ENCODE results near the gene PTGDS.
"Not testable (repeated sequence)": the region's sequence is repeated elsewhere in the genome, so short reads cannot be mapped to it uniquely, and the experiment has no call there.

Gene PTGDS

DNA sequence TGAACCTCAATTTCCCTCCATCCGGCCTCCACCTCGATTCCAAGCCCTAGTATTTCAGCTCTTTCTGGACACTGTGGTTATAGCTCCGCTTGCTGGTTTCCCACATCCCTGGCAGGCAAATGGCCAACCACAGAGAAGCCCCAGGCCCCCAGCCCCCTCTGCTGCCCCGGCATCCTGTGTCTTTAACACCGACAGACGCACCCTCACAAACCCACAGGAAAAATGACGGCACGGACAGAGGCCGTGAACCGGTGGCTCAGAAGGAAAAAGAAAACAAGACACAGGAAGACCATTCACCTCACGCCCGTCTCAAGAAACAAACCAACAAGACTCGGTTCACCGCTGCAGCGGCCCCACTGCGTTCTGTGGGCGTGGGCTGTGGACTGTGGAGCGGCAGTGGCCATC is 20.5 kb downstream of the PTGDS start:
- ChIA-PET CTCF (interaction anchor here (3.0 to 3.8 kb wide), 2 partner anchors 31 to 37 kb away, joined by 18 to 20 read pairs; no protein-coding TSS in a partner anchor), POLR2A (no interaction called here)
- TF ChIP-seq, protein P1, sequence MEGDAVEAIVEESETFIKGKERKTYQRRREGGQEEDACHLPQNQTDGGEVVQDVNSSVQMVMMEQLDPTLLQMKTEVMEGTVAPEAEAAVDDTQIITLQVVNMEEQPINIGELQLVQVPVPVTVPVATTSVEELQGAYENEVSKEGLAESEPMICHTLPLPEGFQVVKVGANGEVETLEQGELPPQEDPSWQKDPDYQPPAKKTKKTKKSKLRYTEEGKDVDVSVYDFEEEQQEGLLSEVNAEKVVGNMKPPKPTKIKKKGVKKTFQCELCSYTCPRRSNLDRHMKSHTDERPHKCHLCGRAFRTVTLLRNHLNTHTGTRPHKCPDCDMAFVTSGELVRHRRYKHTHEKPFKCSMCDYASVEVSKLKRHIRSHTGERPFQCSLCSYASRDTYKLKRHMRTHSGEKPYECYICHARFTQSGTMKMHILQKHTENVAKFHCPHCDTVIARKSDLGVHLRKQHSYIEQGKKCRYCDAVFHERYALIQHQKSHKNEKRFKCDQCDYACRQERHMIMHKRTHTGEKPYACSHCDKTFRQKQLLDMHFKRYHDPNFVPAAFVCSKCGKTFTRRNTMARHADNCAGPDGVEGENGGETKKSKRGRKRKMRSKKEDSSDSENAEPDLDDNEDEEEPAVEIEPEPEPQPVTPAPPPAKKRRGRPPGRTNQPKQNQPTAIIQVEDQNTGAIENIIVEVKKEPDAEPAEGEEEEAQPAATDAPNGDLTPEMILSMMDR (IDR thresholded peaks at IDR 0.05; ENCODE audit: control extremely low read depth, extremely low read depth, low read depth, missing control alignments), result no peak
- DNase-seq (ENCODE audit: extremely low spot score), result no peak

DNA sequence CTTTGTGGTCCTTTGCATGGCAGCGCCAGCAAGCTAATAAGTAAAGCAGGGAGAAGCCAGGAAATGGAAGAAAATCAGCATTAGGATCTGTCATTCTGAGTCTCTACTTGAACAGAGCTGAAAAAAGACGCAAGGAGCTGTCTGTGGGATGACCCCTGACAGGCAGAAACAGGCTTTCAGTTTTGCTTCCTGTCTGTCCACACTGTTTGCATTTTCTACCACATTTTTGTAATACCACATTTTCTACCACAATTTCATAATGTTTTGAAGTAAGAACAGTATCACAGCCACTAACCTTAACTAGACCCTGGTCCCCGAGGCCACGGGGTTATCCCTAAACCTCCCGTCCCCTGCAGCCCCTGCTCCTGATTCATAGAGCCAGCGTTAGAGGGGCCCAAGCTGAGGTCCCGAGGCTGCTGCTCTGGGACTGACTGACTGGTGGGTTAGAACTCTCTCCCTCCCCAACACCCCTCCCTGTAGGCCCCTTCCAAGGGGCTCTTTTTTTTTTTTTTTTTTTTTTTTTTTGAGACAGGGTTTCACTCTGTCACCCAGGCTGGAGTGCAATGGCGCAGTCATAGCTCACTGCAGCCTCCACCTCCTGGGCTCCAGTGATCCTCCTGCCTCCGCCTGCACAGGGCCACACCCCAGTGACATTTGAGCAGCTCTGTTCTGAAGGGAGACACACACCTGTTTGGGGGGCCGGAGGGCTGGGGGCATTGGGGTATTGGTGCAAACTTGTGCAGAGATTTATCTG is 23.1 kb downstream of the PTGDS start:
- CTCF ChIA-PET, result interaction anchor here (0.7 to 6.6 kb wide), 10 partner anchors 12 to 232 kb away, joined by 3 to 41 read pairs (median 3); partner anchors contain the start of genes AJM1 and FBXW5
- POLR2A ChIA-PET, result interaction anchor here (0.7 to 1.0 kb wide), 2 partner anchors 8 to 241 kb away, joined by 3 to 4 read pairs; partner anchors contain the start of gene TUBB4B
- peak; percentile 84 for DNase-seq (ENCODE audit: extremely low spot score)
- TF ChIP-seq, protein P1 (IDR thresholded peaks at IDR 0.05; ENCODE audit: control extremely low read depth, extremely low read depth, low read depth, missing control alignments), result no peak

DNA sequence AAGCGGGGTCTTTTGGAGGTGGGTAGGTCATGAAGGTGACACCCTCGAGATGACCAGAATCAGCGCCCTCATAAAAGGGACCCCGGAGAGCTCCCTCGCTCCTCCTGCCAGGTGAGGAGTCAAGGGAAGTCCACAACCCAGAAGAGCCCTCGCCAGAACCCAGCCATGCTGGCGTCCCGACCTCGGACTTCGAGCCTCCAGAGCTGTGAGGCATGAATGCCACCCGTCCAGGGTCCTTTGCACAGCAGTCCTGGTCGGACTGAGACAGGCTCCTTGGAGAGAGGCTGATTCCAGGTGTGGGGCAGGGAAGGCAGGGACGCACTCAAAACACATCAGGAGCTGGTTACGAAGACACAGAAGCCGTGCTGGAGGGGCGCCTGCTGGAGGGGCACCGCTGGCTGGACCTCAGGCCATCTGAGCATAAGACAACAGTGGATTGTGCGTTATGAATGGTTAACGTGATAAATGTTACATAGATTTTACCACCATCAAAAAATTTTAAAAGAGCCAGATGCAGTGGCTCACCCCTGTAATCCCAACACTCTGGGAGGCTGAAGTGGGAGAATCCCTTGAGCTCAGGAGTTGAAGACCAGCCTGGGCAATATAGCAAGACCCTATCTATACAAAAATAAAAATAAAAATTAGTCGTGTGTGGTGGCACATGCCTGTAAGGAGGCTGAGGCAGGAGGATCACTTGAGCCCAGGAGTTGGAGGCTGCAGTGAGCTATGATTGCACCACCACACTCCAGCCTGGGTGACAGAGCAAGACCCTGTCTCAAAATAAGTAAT is 24.7 kb downstream of the PTGDS start:
- ChIA-PET CTCF (interaction anchor here (1.6 to 6.6 kb wide), 4 partner anchors 28 to 54 kb away, joined by 4 to 41 read pairs (median 18); partner anchors contain the start of gene NPDC1), POLR2A (no interaction called here)
- TF ChIP-seq, protein P1 (IDR thresholded peaks at IDR 0.05; ENCODE audit: control extremely low read depth, extremely low read depth, low read depth, missing control alignments), result no peak

DNA sequence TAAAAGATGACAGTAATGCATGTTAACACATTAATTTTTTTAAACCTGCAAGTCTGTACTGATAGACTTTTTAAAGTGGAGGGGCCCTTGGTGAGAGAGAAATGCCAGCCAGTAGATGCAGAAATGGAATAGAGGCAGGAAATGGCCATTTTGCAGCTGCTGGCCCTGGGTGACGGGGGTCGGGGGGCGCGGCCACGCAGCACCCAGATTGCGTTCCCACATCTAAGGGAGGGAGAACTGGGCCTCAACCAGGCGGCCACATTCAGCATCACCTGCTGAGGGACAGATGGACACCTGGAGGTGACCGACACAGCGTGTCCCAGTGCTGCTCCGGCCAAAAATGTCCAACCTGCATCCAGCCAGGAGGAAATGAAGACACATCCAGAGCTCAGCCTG is 25.3 kb downstream of the PTGDS start:
- ChIA-PET POLR2A (no interaction called here), CTCF (interaction anchor here (1.6 to 6.6 kb wide), 3 partner anchors 27 to 44 kb away, joined by 4 to 41 read pairs (median 26); partner anchors contain the start of gene NPDC1)
- DNase-seq (ENCODE audit: extremely low spot score), result no peak
- TF ChIP-seq, protein P1 (IDR thresholded peaks at IDR 0.05; ENCODE audit: control extremely low read depth, extremely low read depth, low read depth, missing control alignments), result no peak

More for the DNA sequence above, 24.7 kb downstream of the PTGDS start:
- DNase-seq (ENCODE audit: extremely low spot score), result no peak

DNA sequence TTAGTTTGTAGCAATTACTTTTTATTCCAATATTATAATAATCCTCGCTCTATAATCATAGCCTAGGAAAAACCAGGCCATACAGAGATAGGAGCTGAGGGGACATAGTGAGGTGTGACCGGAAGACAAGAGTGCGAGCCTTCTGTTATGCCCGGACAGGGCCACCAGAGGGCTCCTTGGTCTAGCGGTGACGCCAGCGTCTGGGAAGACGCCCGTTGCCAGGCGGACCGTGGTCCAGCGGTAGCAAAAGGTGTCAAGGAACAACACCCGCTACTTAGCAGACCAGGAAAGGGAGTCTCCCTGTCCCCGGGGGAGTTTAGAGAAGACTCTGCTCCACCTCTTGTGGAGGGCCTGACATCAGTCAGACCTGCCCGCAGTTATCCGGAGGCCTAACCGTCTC is 27.0 kb downstream of the PTGDS start:
- CTCF ChIA-PET, result interaction anchor here (1.1 to 6.6 kb wide), 5 partner anchors 8 to 32 kb away, joined by 3 to 41 read pairs (median 4); partner anchors contain the start of gene CLIC3
- TF ChIP-seq, protein P1 (IDR thresholded peaks at IDR 0.05; ENCODE audit: control extremely low read depth, extremely low read depth, low read depth, missing control alignments), result peak; percentile 30
- DNase-seq (ENCODE audit: extremely low spot score); POLR2A ChIA-PET: not testable (repeated sequence)

Data from GM10248 (cell line).